Endothelial cell of umbilical vein (primary cell): ENCODE data around the gene ATP6V0D1. TPM values are rescaled to one million over a fixed set of nuclear protein-coding genes. Genes with fewer than 3 reads are reported as not detected.

Experiments
- BruUV-seq: library from RNA; stranded (reverse); fragments of 400-500 nt; replicated peaks from 2 replicates; lab custom pipeline; 2021; lab: Mats Ljungman, UMichigan
- CTCF ChIA-PET: fragments of 300-600, 350-600 bp; sonication (Branson Sonifier 250); formaldehyde crosslinking; loops from one replicate; lab custom pipeline; 2021; ENCODE audit warnings: antibody characterized with exemption, inconsistent platforms; lab: Charles Lee
- POLR2A ChIA-PET: fragments of 300-600, 350-600 bp; sonication (Branson Sonifier 250); formaldehyde crosslinking; loops from one replicate; lab custom pipeline; 2021; ENCODE audit warnings: antibody characterized with exemption, inconsistent platforms; lab: Charles Lee
- DNase-seq: peaks from one replicate; pipeline ENCODE4 v3.0.0-alpha.2; 2011; ENCODE audit warnings: low read depth, low spot score
- FAIRE-seq: peaks from 2 replicates; lab custom pipeline; 2011; peaks lifted over from hg19 to GRCh38; lab: Jason Lieb, UNC
- H2AFZ ChIP-seq: 2 replicates; pipeline ENCODE4 v1.6.0; 2012; ENCODE audit warnings: low read depth, low read length, control low read depth, inconsistent platforms
- H3K27ac ChIP-seq: 2 replicates; pipeline ENCODE4 v1.5.1; 2011; ENCODE audit warnings: low read depth, mild to moderate bottlenecking, control low read depth, low read length, moderate library complexity; ENCODE audit not compliant: insufficient read depth
- H3K27me3 ChIP-seq, 2 experiments: 2 replicates each; pipeline versions ENCODE4 v1.6.0 to v1.6.1; 2011; ENCODE audit warnings: low read length in 2 of 2, mixed read lengths in 1 of 2; ENCODE audit not compliant: control insufficient read depth in 2 of 2, insufficient read depth in 2 of 2
- H3K36me3 ChIP-seq, 2 experiments: 2 replicates in 1 of 2; 3 replicates in 1 of 2; pipeline ENCODE4 v1.5.1; 2011; ENCODE audit warnings: low read length in 2 of 2, mild to moderate bottlenecking in 1 of 2, moderate library complexity in 1 of 2; ENCODE audit not compliant: control insufficient read depth in 2 of 2, insufficient read depth in 2 of 2; ENCODE audit errors: extremely low read depth in 1 of 2
- H3K4me1 ChIP-seq: 3 replicates; pipeline ENCODE4 v1.5.1; 2011; ENCODE audit warnings: mild to moderate bottlenecking, low read length; ENCODE audit not compliant: control insufficient read depth, insufficient read depth; ENCODE audit errors: extremely low read depth
- H3K4me2 ChIP-seq: 2 replicates; pipeline ENCODE4 v1.6.1; 2011; ENCODE audit warnings: low read length, control low read depth, mixed read lengths; ENCODE audit not compliant: insufficient read depth
- H3K4me3 ChIP-seq, 3 experiments: fragments of 200-600 bp in 1 of 3; sonication (generic), shearing (Covaris generic) in 1 of 3; replicated peaks in 1 of 3; 2 replicates each; pipeline ENCODE4 v1.5.1; 2011 to 2016; ENCODE audit warnings: control low read depth in 3 of 3, low read length in 3 of 3, mild to moderate bottlenecking in 2 of 3, inconsistent platforms in 1 of 3, low read depth in 1 of 3, moderate library complexity in 1 of 3; ENCODE audit not compliant: insufficient read depth in 1 of 3
- H3K79me2 ChIP-seq: 2 replicates; pipeline ENCODE4 v1.6.0; 2012; ENCODE audit warnings: low read length, inconsistent platforms; ENCODE audit not compliant: control insufficient read depth, insufficient read depth
- H3K9ac ChIP-seq: replicated peaks from 2 replicates; pipeline ENCODE3; 2011; ENCODE audit warnings: low read length, control low read depth; ENCODE audit not compliant: insufficient read depth; ENCODE audit errors: extremely low read depth
- H3K9me1 ChIP-seq: replicated peaks from 3 replicates; pipeline ENCODE4 v1.6.0; 2011; ENCODE audit warnings: mild to moderate bottlenecking, low read length; ENCODE audit not compliant: control insufficient read depth, insufficient read depth; ENCODE audit errors: extremely low read depth
- H3K9me3 ChIP-seq: replicated peaks from 2 replicates; pipeline ENCODE4 v1.5.1; 2012; ENCODE audit warnings: low read length, inconsistent platforms; ENCODE audit not compliant: control insufficient read depth, insufficient read depth
- H4K20me1 ChIP-seq: replicated peaks from 2 replicates; pipeline ENCODE3; 2011; ENCODE audit warnings: mild to moderate bottlenecking, low read length; ENCODE audit not compliant: control insufficient read depth, insufficient read depth; ENCODE audit errors: extremely low read depth
- CTCF ChIP-seq, 2 donors: IDR thresholded peaks; 1 replicate in 1 of 2; 2 replicates in 1 of 2; pipeline ENCODE4 v1.5.1; 2011; ENCODE audit warnings: low read length in 2 of 2, mild to moderate bottlenecking in 2 of 2, moderate library complexity in 2 of 2, control low read depth in 1 of 2, inconsistent platforms in 1 of 2, low read depth in 1 of 2; ENCODE audit not compliant: insufficient read depth in 1 of 2; ENCODE audit errors: extremely low read depth in 1 of 2
- EZH2 ChIP-seq: IDR thresholded peaks from 2 replicates; pipeline ENCODE4 v1.6.1; 2012; ENCODE audit warnings: borderline replicate concordance, low read depth, mild to moderate bottlenecking, moderate library complexity, low read length, inconsistent platforms; ENCODE audit not compliant: severe bottlenecking
- FOS ChIP-seq: IDR thresholded peaks from 2 replicates; pipeline ENCODE4 v1.6.1; 2011; ENCODE audit warnings: mild to moderate bottlenecking, low read length, moderate library complexity, borderline replicate concordance; ENCODE audit not compliant: insufficient read depth
- GATA2 ChIP-seq: IDR thresholded peaks from 2 replicates; pipeline ENCODE4 v1.7.0; 2011; ENCODE audit warnings: low read depth, mild to moderate bottlenecking, moderate library complexity, mixed read lengths, low read length; ENCODE audit not compliant: insufficient read length, insufficient read depth
- JUN ChIP-seq: IDR thresholded peaks from 2 replicates; pipeline ENCODE4 v1.6.1; 2011; ENCODE audit warnings: borderline replicate concordance, low read depth; ENCODE audit not compliant: insufficient read length, insufficient read depth
- MYC ChIP-seq: IDR thresholded peaks from one replicate; pipeline ENCODE4 v1.6.1; 2011; ENCODE audit warnings: mild to moderate bottlenecking, low read depth, low read length
- POLR2A ChIP-seq: IDR thresholded peaks from 2 replicates; pipeline ENCODE4 v1.6.1; 2012; ENCODE audit warnings: low read depth, mild to moderate bottlenecking, control low read depth, low read length
- POLR2AphosphoS5 ChIP-seq: IDR thresholded peaks from 2 replicates; pipeline ENCODE4 v1.6.1; 2012; ENCODE audit warnings: low read depth, mild to moderate bottlenecking, control low read depth, low read length, moderate library complexity; ENCODE audit not compliant: insufficient read depth
- dilution Hi-C: fragments of 300-500 bp; cut with MboI; formaldehyde crosslinking; loops from one replicate; pipeline ENCODE4 v1.15.0; 2019; ENCODE audit warnings: low sequenced_read_pairs; ENCODE audit not compliant: extremely low pct_ligation_motif_present
- intact Hi-C: fragments of 100-400 bp; cut with micrococcal nuclease; formaldehyde crosslinking; loops from one replicate; pipeline ENCODE4 v1.10.0; 2022
- polyA plus RNA-seq, 4 experiments: library from polyadenylated mRNA; depleted of rRNA in 3 of 4; stranded (reverse) in 3 of 4; unstranded in 1 of 4; fragments of >200 nt; gene quantifications; 2 replicates each; pipeline versions ENCODE4 v1.2.1 to v1.2.3, GENCODE V29; 2011 to 2012; ENCODE audit warnings: missing spikeins in 1 of 4
- total RNA-seq: library from RNA; stranded (reverse); gene quantifications from 2 replicates; pipeline ENCODE4 v1.2.3, GENCODE V29; 2021
- TF ChIP-seq, protein P1 (sequence below): IDR thresholded peaks from 2 replicates; pipeline ENCODE4 v1.6.1; 2011; ENCODE audit not compliant: insufficient read depth, insufficient read length

ATP6V0D1 gene
- total and polyA plus RNA-seq, 2 donors (not counting 3 experiments of a cell fraction or from before 2014, with no cell fraction given) = 82.8 to 232 TPM

- Histone ChIP-seq H3K9me3 (no peaks in the 10 kb centered on the region), H2AFZ (peak overlapping the region; percentile 29), H3K27me3 (peaks cover 16 to 17% of the 10 kb centered on the region in 2 experiments), H3K36me3 (peaks cover 0 to 1% of the 10 kb centered on the region in 2 experiments), H4K20me1 (no peaks in the 10 kb centered on the region), H3K9me1 (no peaks in the 10 kb centered on the region), H3K27ac (no peak overlapping the region), H3K9ac (no peak overlapping the region), H3K4me3 (peak overlapping the region in 1 of 3 experiments; percentile 5), H3K4me2 (peak overlapping the region; percentile 54), H3K4me1 (peaks cover 8% of the 10 kb centered on the region), H3K79me2 (no peaks in the 10 kb centered on the region)
- DNase-seq (no peak), FAIRE-seq (peak; percentile 55)
- no peak for TF ChIP-seq EZH2
- TF ChIP-seq, protein P1, sequence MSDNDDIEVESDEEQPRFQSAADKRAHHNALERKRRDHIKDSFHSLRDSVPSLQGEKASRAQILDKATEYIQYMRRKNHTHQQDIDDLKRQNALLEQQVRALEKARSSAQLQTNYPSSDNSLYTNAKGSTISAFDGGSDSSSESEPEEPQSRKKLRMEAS = no peak
- no peak for TF ChIP-seq POLR2AphosphoS5
- TF ChIP-seq FOS = no peak
- TF ChIP-seq MYC = no peak
- TF ChIP-seq JUN = no peak
- no peak for TF ChIP-seq CTCF (IDR thresholded peaks at IDR 0.05; ENCODE audit: extremely low read depth in 1 of 2, insufficient read depth in 1 of 2, low read depth in 1 of 2, low read length in 2 of 2)
- TF ChIP-seq POLR2A = no peak
- TF ChIP-seq GATA2 = no peak
- no TSS peak for BruUV-seq
- dilution Hi-C loops (no loop called here), intact Hi-C loops (no loop called here)
- CTCF ChIA-PET = interaction anchor here (0.6 to 3.7 kb wide), 9 partner anchors 9 to 1745 kb away, joined by 3 to 25 read pairs (median 4); partner anchors contain the start of gene CES3
- POLR2A ChIA-PET = interaction anchor here (0.6 to 0.7 kb wide), 2 partner anchors 409 to 497 kb away, joined by 3 to 8 read pairs; no protein-coding TSS in a partner anchor
Observed at GRCh38 chr16:67431775-67432505, 49.0 kb downstream of the ATP6V0D1 start.
